Left colon (tissue), 2 donors: Measurements from ENCODE around the gene IMPA2. TPM values are rescaled to one million over a fixed set of nuclear protein-coding genes. Genes with fewer than 3 reads are reported as not detected.
"Not testable (repeated sequence)": the region's sequence is repeated elsewhere in the genome, so short reads cannot be mapped to it uniquely, and the experiment has no call there.

Experiments
- ATAC-seq: fragments of 200-7000 bp; cut with Tn5 transposase; one replicate; pipeline ENCODE4 v1.9.1; 2020; ENCODE audit warnings: mild to moderate bottlenecking, moderate library complexity
- DNase-seq, 2 donors: peaks; one replicate each; pipeline ENCODE4 v3.0.0-alpha.2; 2020
- intact Hi-C, 2 donors: fragments of 100-400 bp; cut with DNase I in 1 of 2; cut with micrococcal nuclease in 1 of 2; formaldehyde crosslinking; loops; one replicate each; pipeline versions ENCODE4 v1.11.2 to v1.14.0; 2022; cut with DNase I, micrococcal nuclease
- total RNA-seq, 2 donors: library from RNA; stranded (reverse); fragmentation: NEBNext Ultra II Directional; extraction: Animal tissue kit (Norgen Biotek cat#: 25700); gene quantifications; one replicate each; pipeline ENCODE4 v1.2.1, GENCODE V29; 2021
- donor health status: DM: no; HTN: no; CAD: no.
- donor health status: DM: yes; HTN: yes; CAD: no.

Gene IMPA2
- total RNA-seq, 2 donors from 2014 or later, result 114 to 135 TPM

GRCh38 chr18:12034241-12035100, 53.2 kb downstream of the IMPA2 start:
- DNase-seq (no peak), ATAC-seq (no peak)
- intact Hi-C loops, result loop anchor here in 1 of 2 donors (5.0 kb wide), 1 partner anchor 97 kb away; no protein-coding TSS in a partner anchor

GRCh38 chr18:12035481-12035880, 54.2 kb downstream of the IMPA2 start:
- ATAC-seq (no peak), DNase-seq (no peak)
- intact Hi-C loops, result loop anchor here in 1 of 2 donors (5.0 kb wide), 1 partner anchor 98 kb away; no protein-coding TSS in a partner anchor

- no peak for ATAC-seq
- intact Hi-C loops, result loop anchor here in 1 of 2 donors (5.0 kb wide), 1 partner anchor 99 kb away; no protein-coding TSS in a partner anchor
- no peak for DNase-seq
Observed at GRCh38 chr18:12036201-12036751, 55.0 kb downstream of the IMPA2 start.

- DNase-seq (peak in 1 of 2 donors; percentile 55), ATAC-seq (peak; percentile 35)
- intact Hi-C loops, result loop anchor here in 1 of 2 donors (5.0 kb wide), 1 partner anchor 101 kb away; no protein-coding TSS in a partner anchor
Observed at GRCh38 chr18:12038082-12038638, 56.9 kb downstream of the IMPA2 start.

GRCh38 chr18:12038639-12039539, 57.6 kb downstream of the IMPA2 start:
- intact Hi-C loops, result loop anchor here in 1 of 2 donors (5.0 kb wide), 1 partner anchor 102 kb away; no protein-coding TSS in a partner anchor
- peak; percentile 88 for ATAC-seq
- DNase-seq, result peak; percentile 76 to 83

GRCh38 chr18:12039540-12039930, 58.2 kb downstream of the IMPA2 start:
- intact Hi-C loops, result loop anchor here in 1 of 2 donors (5.0 kb wide), 1 partner anchor 102 kb away; no protein-coding TSS in a partner anchor
- peak in 1 of 2 donors; percentile 11 for DNase-seq
- ATAC-seq, result not testable (repeated sequence)

- intact Hi-C loops, result loop anchor here in 1 of 2 donors (10.0 kb wide), 1 partner anchor 307 kb away; no protein-coding TSS in a partner anchor
- DNase-seq (no peak), ATAC-seq (no peak)
Observed at GRCh38 chr18:12041561-12041960, 60.3 kb downstream of the IMPA2 start.

GRCh38 chr18:12043811-12044210, 62.5 kb downstream of the IMPA2 start:
- intact Hi-C loops, result loop anchor here in 1 of 2 donors (10.0 kb wide), 1 partner anchor 309 kb away; no protein-coding TSS in a partner anchor
- ATAC-seq, result no peak
- DNase-seq, result no peak

- ATAC-seq, result no peak
- intact Hi-C loops, result loop anchor here in 1 of 2 donors (10.0 kb wide), 1 partner anchor 310 kb away; no protein-coding TSS in a partner anchor
- DNase-seq, result no peak
Observed at GRCh38 chr18:12044591-12044990, 63.3 kb downstream of the IMPA2 start.

- DNase-seq, result peak in 1 of 2 donors; percentile 18
- no peak for ATAC-seq
- intact Hi-C loops, result loop anchor here in 1 of 2 donors (10.0 kb wide), 1 partner anchor 311 kb away; no protein-coding TSS in a partner anchor
Observed at GRCh38 chr18:12046046-12046750, 64.9 kb downstream of the IMPA2 start.

GRCh38 chr18:12046751-12047335, 65.5 kb downstream of the IMPA2 start:
- intact Hi-C loops, result loop anchor here in 1 of 2 donors (10.0 kb wide), 1 partner anchor 312 kb away; no protein-coding TSS in a partner anchor
- peak; percentile 40 for ATAC-seq
- peak in 1 of 2 donors; percentile 17 for DNase-seq

- ATAC-seq (no peak), DNase-seq (peak in 1 of 2 donors; percentile 18)
- intact Hi-C loops, result loop anchor here in 1 of 2 donors (10.0 kb wide), 1 partner anchor 313 kb away; no protein-coding TSS in a partner anchor
Observed at GRCh38 chr18:12048010-12048826, 66.9 kb downstream of the IMPA2 start.

- intact Hi-C loops, result loop anchor here in 1 of 2 donors (10.0 kb wide), 1 partner anchor 314 kb away; no protein-coding TSS in a partner anchor
- DNase-seq (no peak), ATAC-seq (no peak)
Observed at GRCh38 chr18:12048827-12049175, 67.5 kb downstream of the IMPA2 start.

GRCh38 chr18:12049978-12050811, 68.9 kb downstream of the IMPA2 start:
- DNase-seq, result peak in 1 of 2 donors; percentile 17
- ATAC-seq, result no peak
- intact Hi-C loops, result loop anchor here in 1 of 2 donors (10.0 kb wide), 1 partner anchor 315 kb away; no protein-coding TSS in a partner anchor

- DNase-seq (no peak), ATAC-seq (no peak)
- intact Hi-C loops, result no loop called here
Observed at GRCh38 chr18:12052866-12053265, 71.6 kb downstream of the IMPA2 start.
